ENCODE measurements around the gene SHISAL2A.
A peak's percentile ranks its signal among the peaks of the same experiment; 100 is the strongest.

SHISAL2A gene

GRCh38 chr1:52640697-52641096 is 7.7 kb downstream of the SHISAL2A start:
- Histone ChIP-seq H3K4me2 (ENCODE audit: insufficient read depth, low read length, poor library complexity, severe bottlenecking) (no peak overlapping the region), H2AK5ac (ENCODE audit: low read depth, low read length) (no peak overlapping the region), H3K36me3 (replicated peaks in 1 of 2; ENCODE audit: control insufficient read depth in 2 of 2, insufficient read depth in 2 of 2, low read length in 2 of 2) (peaks cover 0 to 2% of the 10 kb centered on the region in 2 donors), H3K27ac (replicated peaks; ENCODE audit: low read length) (no peak overlapping the region), H3K79me1 (ENCODE audit: low read depth, low read length) (no peaks in the 10 kb centered on the region), H2BK15ac (ENCODE audit: low read length) (no peak overlapping the region), H3K9ac (ENCODE audit: low read depth, low read length, poor library complexity) (no peak overlapping the region), H3K4me3 (ENCODE audit: low read length in 2 of 2) (no peak overlapping the region), H3K27me3 (ENCODE audit: control insufficient read depth in 3 of 3, insufficient read depth in 3 of 3, low read depth in 1 of 3, low read length in 3 of 3) (no peaks in the 10 kb centered on the region), H4K8ac (ENCODE audit: low read depth, low read length) (no peak overlapping the region), H3K4ac (ENCODE audit: low read length) (no peak overlapping the region), H4K91ac (ENCODE audit: low read depth, low read length, poor library complexity) (no peak overlapping the region), H2AFZ (ENCODE audit: low read length) (no peak overlapping the region), H2BK5ac (ENCODE audit: low read length) (no peak overlapping the region), H2BK12ac (ENCODE audit: low read length) (no peak overlapping the region), H3K14ac (ENCODE audit: low read length) (no peak overlapping the region), H3K18ac (ENCODE audit: low read length) (no peak overlapping the region), H3K23ac (ENCODE audit: low read depth, low read length, poor library complexity) (no peak overlapping the region), H3K4me1 (ENCODE audit: control insufficient read depth in 2 of 2, insufficient read depth in 1 of 2, low read depth in 1 of 2, low read length in 2 of 2) (peaks cover 6 to 28% of the 10 kb centered on the region in 2 donors), H2BK120ac (ENCODE audit: low read depth, low read length) (no peak overlapping the region), H3K9me3 (replicated peaks in 1 of 2; ENCODE audit: control insufficient read depth in 2 of 2, insufficient read depth in 1 of 2, low read depth in 1 of 2, low read length in 2 of 2) (no peaks in the 10 kb centered on the region)
- no peak for DNase-seq (ENCODE audit: low spot score)
- no CpG with 5 or more reads among the region's 6 CpGs for WGBS, 2 donors (ENCODE audit: extremely low coverage in 2 of 2, insufficient read length in 2 of 2, insufficient replicate concordance in 1 of 2)

GRCh38 chr1:52641307-52641706 is 8.3 kb downstream of the SHISAL2A start:
- Histone ChIP-seq H3K4me2 (ENCODE audit: insufficient read depth, low read length, poor library complexity, severe bottlenecking) (no peak overlapping the region), H2BK120ac (ENCODE audit: low read depth, low read length) (no peak overlapping the region), H3K27me3 (ENCODE audit: control insufficient read depth in 3 of 3, insufficient read depth in 3 of 3, low read depth in 1 of 3, low read length in 3 of 3) (no peaks in the 10 kb centered on the region), H3K79me1 (ENCODE audit: low read depth, low read length) (no peaks in the 10 kb centered on the region), H3K4me1 (ENCODE audit: control insufficient read depth in 2 of 2, insufficient read depth in 1 of 2, low read depth in 1 of 2, low read length in 2 of 2) (peaks cover 6 to 28% of the 10 kb centered on the region in 2 donors), H3K14ac (ENCODE audit: low read length) (no peak overlapping the region), H2BK5ac (ENCODE audit: low read length) (no peak overlapping the region), H3K23ac (ENCODE audit: low read depth, low read length, poor library complexity) (no peak overlapping the region), H3K18ac (ENCODE audit: low read length) (no peak overlapping the region), H2AFZ (ENCODE audit: low read length) (no peak overlapping the region), H2AK5ac (ENCODE audit: low read depth, low read length) (peak overlapping the region; percentile 13), H3K27ac (replicated peaks; ENCODE audit: low read length) (no peak overlapping the region), H3K9me3 (replicated peaks in 1 of 2; ENCODE audit: control insufficient read depth in 2 of 2, insufficient read depth in 1 of 2, low read depth in 1 of 2, low read length in 2 of 2) (no peaks in the 10 kb centered on the region), H2BK15ac (ENCODE audit: low read length) (peak overlapping the region; percentile 18), H3K4ac (ENCODE audit: low read length) (no peak overlapping the region), H3K9ac (ENCODE audit: low read depth, low read length, poor library complexity) (peak overlapping the region; percentile 3), H4K91ac (ENCODE audit: low read depth, low read length, poor library complexity) (peak overlapping the region; percentile 64), H2BK12ac (ENCODE audit: low read length) (no peak overlapping the region), H3K4me3 (ENCODE audit: low read length in 2 of 2) (no peak overlapping the region), H4K8ac (ENCODE audit: low read depth, low read length) (no peak overlapping the region), H3K36me3 (replicated peaks in 1 of 2; ENCODE audit: control insufficient read depth in 2 of 2, insufficient read depth in 2 of 2, low read length in 2 of 2) (peaks cover 0 to 2% of the 10 kb centered on the region in 2 donors)
- no CpG with 5 or more reads among the region's 4 CpGs for WGBS, 2 donors (ENCODE audit: extremely low coverage in 2 of 2, insufficient read length in 2 of 2, insufficient replicate concordance in 1 of 2)
- DNase-seq (ENCODE audit: low spot score) = no peak

GRCh38 chr1:52645261-52645660 is 12.3 kb downstream of the SHISAL2A start:
- Histone ChIP-seq H3K4me2 (ENCODE audit: insufficient read depth, low read length, poor library complexity, severe bottlenecking) (no peak overlapping the region), H2BK5ac (ENCODE audit: low read length) (no peak overlapping the region)
- no CpG with 5 or more reads among the region's 6 CpGs for WGBS, 2 donors (ENCODE audit: extremely low coverage in 2 of 2, insufficient read length in 2 of 2, insufficient replicate concordance in 1 of 2)

GRCh38 chr1:52651904-52652303 is 18.9 kb downstream of the SHISAL2A start:
- no peak overlapping the region for H2BK15ac ChIP-seq (ENCODE audit: low read length)
- no peaks in the 10 kb centered on the region for H3K79me1 ChIP-seq (ENCODE audit: low read depth, low read length)
- H2AK5ac ChIP-seq (ENCODE audit: low read depth, low read length) = no peak overlapping the region
- H3K9ac ChIP-seq (ENCODE audit: low read depth, low read length, poor library complexity) = no peak overlapping the region
- no peak overlapping the region for H4K91ac ChIP-seq (ENCODE audit: low read depth, low read length, poor library complexity)
- no peak for DNase-seq (ENCODE audit: low spot score)
- no peak overlapping the region for H3K23ac ChIP-seq (ENCODE audit: low read depth, low read length, poor library complexity)
- H2BK12ac ChIP-seq (ENCODE audit: low read length) = no peak overlapping the region
- no peaks in the 10 kb centered on the region for H3K4me1 ChIP-seq (ENCODE audit: control insufficient read depth in 2 of 2, insufficient read depth in 1 of 2, low read depth in 1 of 2, low read length in 2 of 2)
- H2AFZ ChIP-seq (ENCODE audit: low read length) = peak overlapping the region; percentile 0
- no peak overlapping the region for H4K8ac ChIP-seq (ENCODE audit: low read depth, low read length)
- H3K14ac ChIP-seq (ENCODE audit: low read length) = no peak overlapping the region
- no peaks in the 10 kb centered on the region for H3K9me3 ChIP-seq (replicated peaks in 1 of 2; ENCODE audit: control insufficient read depth in 2 of 2, insufficient read depth in 1 of 2, low read depth in 1 of 2, low read length in 2 of 2)
- no CpG with 5 or more reads among the region's 1 CpG for WGBS, 2 donors (ENCODE audit: extremely low coverage in 2 of 2, insufficient read length in 2 of 2, insufficient replicate concordance in 1 of 2)
- H3K18ac ChIP-seq (ENCODE audit: low read length) = no peak overlapping the region
- no peak overlapping the region for H2BK120ac ChIP-seq (ENCODE audit: low read depth, low read length)
- no peak overlapping the region for H3K4me3 ChIP-seq (ENCODE audit: low read length in 2 of 2)
- no peaks in the 10 kb centered on the region for H3K27me3 ChIP-seq (ENCODE audit: control insufficient read depth in 3 of 3, insufficient read depth in 3 of 3, low read depth in 1 of 3, low read length in 3 of 3)
- H3K4me2 ChIP-seq (ENCODE audit: insufficient read depth, low read length, poor library complexity, severe bottlenecking) = no peak overlapping the region
- H3K27ac ChIP-seq (replicated peaks; ENCODE audit: low read length) = no peak overlapping the region
- H3K4ac ChIP-seq (ENCODE audit: low read length) = no peak overlapping the region
- H3K36me3 ChIP-seq (replicated peaks in 1 of 2; ENCODE audit: control insufficient read depth in 2 of 2, insufficient read depth in 2 of 2, low read length in 2 of 2) = no peaks in the 10 kb centered on the region
- no peak overlapping the region for H2BK5ac ChIP-seq (ENCODE audit: low read length)

More at GRCh38 chr1:52645261-52645660, 12.3 kb downstream of the SHISAL2A start:
- H3K36me3 ChIP-seq (replicated peaks in 1 of 2; ENCODE audit: control insufficient read depth in 2 of 2, insufficient read depth in 2 of 2, low read length in 2 of 2) = peaks cover 0 to 2% of the 10 kb centered on the region in 2 donors
- no peak overlapping the region for H2BK120ac ChIP-seq (ENCODE audit: low read depth, low read length)
- no peaks in the 10 kb centered on the region for H3K79me1 ChIP-seq (ENCODE audit: low read depth, low read length)
- no peak for DNase-seq (ENCODE audit: low spot score)
- no peak overlapping the region for H3K14ac ChIP-seq (ENCODE audit: low read length)
- H3K4ac ChIP-seq (ENCODE audit: low read length) = peak overlapping the region; percentile 11
- H2BK15ac ChIP-seq (ENCODE audit: low read length) = no peak overlapping the region
- no peak overlapping the region for H3K18ac ChIP-seq (ENCODE audit: low read length)
- H2AK5ac ChIP-seq (ENCODE audit: low read depth, low read length) = no peak overlapping the region
- H3K9ac ChIP-seq (ENCODE audit: low read depth, low read length, poor library complexity) = no peak overlapping the region
- H4K8ac ChIP-seq (ENCODE audit: low read depth, low read length) = no peak overlapping the region
- no peak overlapping the region for H3K23ac ChIP-seq (ENCODE audit: low read depth, low read length, poor library complexity)
- H2BK12ac ChIP-seq (ENCODE audit: low read length) = no peak overlapping the region
- no peak overlapping the region for H4K91ac ChIP-seq (ENCODE audit: low read depth, low read length, poor library complexity)
- H3K4me3 ChIP-seq (ENCODE audit: low read length in 2 of 2) = no peak overlapping the region
- H3K27ac ChIP-seq (replicated peaks; ENCODE audit: low read length) = no peak overlapping the region
- no peaks in the 10 kb centered on the region for H3K27me3 ChIP-seq (ENCODE audit: control insufficient read depth in 3 of 3, insufficient read depth in 3 of 3, low read depth in 1 of 3, low read length in 3 of 3)
- H2AFZ ChIP-seq (ENCODE audit: low read length) = peak overlapping the region; percentile 59
- H3K4me1 ChIP-seq (ENCODE audit: control insufficient read depth in 2 of 2, insufficient read depth in 1 of 2, low read depth in 1 of 2, low read length in 2 of 2) = peaks cover 0 to 7% of the 10 kb centered on the region in 2 donors
- H3K9me3 ChIP-seq (replicated peaks in 1 of 2; ENCODE audit: control insufficient read depth in 2 of 2, insufficient read depth in 1 of 2, low read depth in 1 of 2, low read length in 2 of 2) = no peaks in the 10 kb centered on the region

All from neuronal stem cell (in vitro differentiated cells).